Mononuclear cell (primary cell): ENCODE results near the gene AGBL2. TPM values are rescaled to one million over a fixed set of nuclear protein-coding genes. Genes with fewer than 3 reads are reported as not detected.
A peak's percentile ranks its signal among the peaks of the same experiment; 100 is the strongest.
"Not testable (repeated sequence)": the region's sequence is repeated elsewhere in the genome, so short reads cannot be mapped to it uniquely, and the experiment has no call there.

Experiments
- H3K27me3 ChIP-seq: 2 replicates; pipeline ENCODE4 v1.6.0; 2011; ENCODE audit warnings: low read length, control low read depth; ENCODE audit not compliant: insufficient read depth
- H3K4me1 ChIP-seq: 2 replicates; pipeline ENCODE4 v1.5.1; 2011; ENCODE audit warnings: mild to moderate bottlenecking, low read length, control low read depth; ENCODE audit not compliant: insufficient read depth
- H3K4me3 ChIP-seq: 2 replicates; pipeline ENCODE4 v1.5.1; 2011; ENCODE audit warnings: mild to moderate bottlenecking, low read length, moderate library complexity
- H3K9me3 ChIP-seq: 2 replicates; pipeline ENCODE4 v1.5.1; 2011; ENCODE audit warnings: low read depth, mild to moderate bottlenecking, control low read depth, low read length
- total RNA-seq: library from RNA; depleted of rRNA; stranded (reverse); fragments of >200 nt; gene quantifications from one replicate; pipeline ENCODE4 v1.2.3, GENCODE V29; 2012

Gene AGBL2, protein sequence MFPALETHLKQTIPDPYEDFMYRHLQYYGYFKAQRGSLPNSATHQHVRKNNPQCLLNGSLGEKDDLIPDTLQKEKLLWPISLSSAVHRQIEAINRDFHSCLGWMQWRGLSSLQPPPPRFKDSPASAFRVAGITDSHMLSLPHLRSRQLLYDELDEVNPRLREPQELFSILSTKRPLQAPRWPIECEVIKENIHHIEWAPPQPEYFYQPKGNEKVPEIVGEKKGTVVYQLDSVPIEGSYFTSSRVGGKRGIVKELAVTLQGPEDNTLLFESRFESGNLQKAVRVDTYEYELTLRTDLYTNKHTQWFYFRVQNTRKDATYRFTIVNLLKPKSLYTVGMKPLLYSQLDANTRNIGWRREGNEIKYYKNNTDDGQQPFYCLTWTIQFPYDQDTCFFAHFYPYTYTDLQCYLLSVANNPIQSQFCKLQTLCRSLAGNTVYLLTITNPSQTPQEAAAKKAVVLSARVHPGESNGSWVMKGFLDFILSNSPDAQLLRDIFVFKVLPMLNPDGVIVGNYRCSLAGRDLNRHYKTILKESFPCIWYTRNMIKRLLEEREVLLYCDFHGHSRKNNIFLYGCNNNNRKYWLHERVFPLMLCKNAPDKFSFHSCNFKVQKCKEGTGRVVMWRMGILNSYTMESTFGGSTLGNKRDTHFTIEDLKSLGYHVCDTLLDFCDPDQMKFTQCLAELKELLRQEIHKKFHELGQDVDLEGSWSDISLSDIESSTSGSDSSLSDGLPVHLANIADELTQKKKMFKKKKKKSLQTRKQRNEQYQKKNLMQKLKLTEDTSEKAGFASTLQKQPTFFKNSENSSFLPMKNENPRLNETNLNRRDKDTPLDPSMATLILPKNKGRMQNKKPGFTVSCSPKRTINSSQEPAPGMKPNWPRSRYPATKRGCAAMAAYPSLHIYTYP
- 2.1 TPM for total RNA-seq

DNA sequence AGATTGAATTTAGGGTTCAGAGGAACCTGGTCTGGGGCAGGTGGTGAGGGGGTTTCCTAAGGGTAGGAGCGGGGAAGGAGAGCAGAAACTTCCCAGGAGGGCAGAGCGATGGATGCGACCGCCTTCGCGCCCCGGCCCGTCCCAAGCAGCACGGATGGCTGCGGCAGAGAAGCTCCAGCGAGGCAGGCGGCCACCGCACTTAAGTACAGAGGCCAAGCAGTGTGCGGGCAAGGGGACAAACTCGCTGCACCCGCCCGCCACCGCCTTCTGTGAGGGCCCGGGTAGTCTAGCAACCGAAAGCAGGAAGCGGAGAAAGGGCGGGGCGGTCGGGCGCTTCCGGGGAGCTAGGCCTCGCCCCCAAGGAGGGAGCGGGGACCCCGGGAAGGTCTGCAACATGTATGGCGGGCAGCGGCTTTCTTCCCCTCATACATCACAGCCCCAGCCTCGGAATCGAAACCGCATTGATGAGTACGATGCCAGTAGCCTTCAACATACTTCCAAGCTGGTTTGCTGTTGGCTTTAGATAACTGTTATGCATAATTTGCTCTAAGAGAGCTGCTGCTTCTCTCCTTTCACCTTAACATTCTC lies at the start of gene AGBL2:
Gene AGBL2, minus strand, starts transcription at position 288 of the 588 bp plus-strand sequence. CDS start 719 bp downstream, outside the sequence.
- H3K9me3 ChIP-seq, result no peaks in the 10 kb centered on the region
- H3K4me3 ChIP-seq, result peak within 1 kb of the TSS; percentile 89
- H3K27me3 ChIP-seq, result no peaks in the 10 kb centered on the region
- peaks cover 17% of the 10 kb centered on the region for H3K4me1 ChIP-seq

GRCh38 chr11:47759291-47759690 lies 44.1 kb upstream of the AGBL2 start:
- not testable (repeated sequence) for H3K9me3 ChIP-seq, H3K27me3 ChIP-seq, H3K4me3 ChIP-seq, H3K4me1 ChIP-seq

DNA sequence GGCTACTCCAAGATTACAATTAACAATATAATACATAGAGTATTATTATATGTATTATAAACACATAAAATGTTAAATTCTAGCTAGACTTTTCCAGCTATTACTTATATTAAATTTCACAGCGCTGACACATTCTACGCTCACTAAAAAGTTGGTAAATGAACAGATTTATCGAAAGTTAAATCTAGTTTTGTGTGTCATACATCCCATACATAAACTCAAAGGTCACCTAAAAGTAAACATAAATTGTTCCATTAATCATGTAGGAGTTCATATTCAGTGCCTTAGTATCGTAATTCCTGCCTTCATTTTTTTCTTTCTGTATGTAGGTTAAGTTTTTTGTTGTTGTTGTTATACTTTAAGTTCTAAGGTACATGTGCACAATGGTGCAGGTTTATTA lies 41.0 kb upstream of the AGBL2 start:
- Histone ChIP-seq H3K4me1 (no peaks in the 10 kb centered on the region), H3K27me3 (no peaks in the 10 kb centered on the region), H3K9me3 (no peaks in the 10 kb centered on the region), H3K4me3 (no peak overlapping the region)

DNA sequence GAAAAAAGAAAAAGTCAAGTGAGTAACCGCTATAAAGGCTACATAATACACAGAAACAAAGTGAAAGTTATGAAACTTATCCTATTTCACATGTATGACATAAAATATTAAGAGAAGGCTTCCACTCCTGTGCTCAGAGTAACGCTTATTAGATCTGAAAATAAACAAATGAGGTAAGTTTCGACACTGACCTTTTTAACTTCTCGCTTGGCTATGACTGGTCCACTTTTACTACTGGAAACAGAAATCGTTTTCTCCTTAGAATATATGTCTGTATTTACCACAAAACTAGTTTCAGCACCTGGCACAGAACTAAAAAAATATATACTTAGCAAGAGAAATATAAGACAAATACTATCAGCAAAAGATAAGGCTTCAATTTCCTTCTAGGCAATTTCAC lies 35.6 kb upstream of the AGBL2 start:
- H3K4me3 ChIP-seq, result no peak overlapping the region
- no peaks in the 10 kb centered on the region for H3K27me3 ChIP-seq
- H3K9me3 ChIP-seq, result no peaks in the 10 kb centered on the region
- H3K4me1 ChIP-seq, result no peaks in the 10 kb centered on the region

DNA sequence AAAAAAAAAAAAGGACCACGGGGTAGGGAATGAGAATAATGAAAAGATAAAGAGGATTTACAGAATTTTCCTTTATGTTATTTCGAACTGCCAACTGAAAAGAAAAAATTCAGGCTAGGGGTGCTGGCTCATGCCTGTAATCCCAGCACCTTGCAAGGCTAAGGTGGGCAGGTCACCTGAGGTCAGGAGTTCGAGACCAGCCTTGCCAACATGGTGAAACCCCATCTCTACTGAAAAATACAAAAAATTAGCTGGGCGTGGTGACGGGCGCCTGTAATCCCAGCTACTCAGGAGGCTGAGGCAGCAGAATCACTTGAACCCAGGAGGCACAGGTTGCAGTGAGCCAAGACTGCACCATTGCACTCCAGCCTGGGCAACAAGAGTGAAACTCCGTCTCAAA lies 27.3 kb upstream of the AGBL2 start:
- not testable (repeated sequence) for H3K27me3 ChIP-seq, H3K4me1 ChIP-seq, H3K9me3 ChIP-seq, H3K4me3 ChIP-seq

- not testable (repeated sequence) for H3K4me1 ChIP-seq
Observed at GRCh38 chr11:47737817-47738216, 22.6 kb upstream of the AGBL2 start.

DNA sequence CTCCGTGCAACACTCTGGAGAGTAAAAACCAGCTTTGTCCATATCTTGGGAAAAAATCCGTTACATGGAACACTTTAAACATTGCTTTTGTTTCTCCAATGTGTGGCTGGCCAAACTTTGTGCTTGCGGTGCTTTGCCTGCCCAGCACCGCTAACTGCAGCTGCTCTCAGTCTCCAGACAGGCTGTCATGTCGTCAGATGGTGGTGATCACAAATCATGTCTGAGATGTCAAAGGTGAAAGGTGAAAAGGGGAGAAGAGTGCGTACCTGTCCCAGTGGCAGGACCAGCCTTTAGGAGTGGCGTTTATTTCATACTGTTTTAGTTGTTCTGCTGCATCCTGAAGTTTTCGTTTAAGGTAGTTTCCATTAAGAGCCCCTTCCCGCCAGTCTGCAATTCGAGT lies 17.1 kb upstream of the AGBL2 start:
- Histone ChIP-seq H3K27me3 (no peaks in the 10 kb centered on the region), H3K4me3 (no peak overlapping the region)

More at GRCh38 chr11:47737817-47738216, 22.6 kb upstream of the AGBL2 start:
- H3K9me3 ChIP-seq, H3K27me3 ChIP-seq, H3K4me3 ChIP-seq: not testable (repeated sequence)

GRCh38 chr11:47731475-47731874 lies 16.3 kb upstream of the AGBL2 start:
- H3K9me3 ChIP-seq, result no peaks in the 10 kb centered on the region
- H3K4me1 ChIP-seq, result no peaks in the 10 kb centered on the region
- no peak overlapping the region for H3K4me3 ChIP-seq
- no peaks in the 10 kb centered on the region for H3K27me3 ChIP-seq

More for the DNA sequence above, 17.1 kb upstream of the AGBL2 start:
- H3K9me3 ChIP-seq, result no peaks in the 10 kb centered on the region
- no peaks in the 10 kb centered on the region for H3K4me1 ChIP-seq

- Histone ChIP-seq H3K27me3 (no peaks in the 10 kb centered on the region), H3K4me3 (no peak overlapping the region), H3K4me1 (peaks cover 10% of the 10 kb centered on the region), H3K9me3 (no peaks in the 10 kb centered on the region)
Observed at GRCh38 chr11:47726878-47727514, 11.8 kb upstream of the AGBL2 start.

- Histone ChIP-seq H3K27me3 (no peaks in the 10 kb centered on the region), H3K4me3 (no peak overlapping the region), H3K9me3 (no peaks in the 10 kb centered on the region), H3K4me1 (peaks cover 10% of the 10 kb centered on the region)
Observed at GRCh38 chr11:47726118-47726442, 10.9 kb upstream of the AGBL2 start.

- Histone ChIP-seq H3K4me3 (no peak overlapping the region), H3K4me1 (peaks cover 10% of the 10 kb centered on the region), H3K9me3 (no peaks in the 10 kb centered on the region)
Observed at GRCh38 chr11:47725442-47726117, 10.4 kb upstream of the AGBL2 start.

GRCh38 chr11:47724041-47724729 lies 9.0 kb upstream of the AGBL2 start:
- Histone ChIP-seq H3K27me3 (no peaks in the 10 kb centered on the region), H3K4me3 (no peak overlapping the region), H3K9me3 (no peaks in the 10 kb centered on the region), H3K4me1 (peaks cover 10% of the 10 kb centered on the region)

More at GRCh38 chr11:47725442-47726117, 10.4 kb upstream of the AGBL2 start:
- H3K27me3 ChIP-seq, result no peaks in the 10 kb centered on the region

GRCh38 chr11:47723041-47723440 lies 7.9 kb upstream of the AGBL2 start:
- Histone ChIP-seq H3K27me3 (no peaks in the 10 kb centered on the region), H3K9me3 (no peaks in the 10 kb centered on the region), H3K4me3 (no peak overlapping the region), H3K4me1 (peaks cover 10% of the 10 kb centered on the region)

DNA sequence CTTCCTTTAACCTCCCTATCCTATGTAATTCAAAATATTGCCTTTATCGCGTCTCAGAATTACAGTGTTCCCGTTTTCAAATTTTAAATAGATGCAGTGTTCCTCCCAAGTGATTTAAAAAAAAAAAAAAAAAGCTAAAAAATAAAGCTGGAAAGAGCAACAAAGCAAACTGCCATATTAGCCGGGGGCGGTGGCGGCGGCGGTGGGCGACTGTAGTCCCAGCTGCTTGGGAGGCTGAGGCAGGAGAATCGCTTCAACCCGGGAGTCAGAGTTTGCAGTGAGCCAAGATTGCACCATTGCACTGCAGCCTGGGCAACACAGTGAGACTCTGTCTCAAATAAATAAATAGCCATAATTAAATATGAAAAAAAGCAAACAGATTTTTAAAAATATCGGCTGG lies 5.5 kb upstream of the AGBL2 start:
- Histone ChIP-seq H3K4me1 (peaks cover 7% of the 10 kb centered on the region), H3K4me3 (no peak overlapping the region), H3K9me3 (no peaks in the 10 kb centered on the region), H3K27me3 (no peaks in the 10 kb centered on the region)
